ENCODE data around the gene SEL1L.

- no peak for TF ChIP-seq CTCF (IDR thresholded peaks at IDR 0.05)
- TF ChIP-seq POLR2AphosphoS5 (IDR thresholded peaks at IDR 0.05; ENCODE audit: low read depth, low read length), result no peak
- no peak for TF ChIP-seq TCF7L2 (IDR thresholded peaks at IDR 0.05; ENCODE audit: low read depth, low read length)
- no peak for TF ChIP-seq REST (IDR thresholded peaks at IDR 0.05; ENCODE audit: insufficient read depth in 1 of 2, low read depth in 2 of 2, low read length in 1 of 2)
- no peak for TF ChIP-seq SIN3A (IDR thresholded peaks at IDR 0.05; ENCODE audit: borderline replicate concordance, insufficient read depth, low read depth, low read length)
Observed at GRCh38 chr14:81534510-81535074, 939 bp upstream of the SEL1L start.

Data from Panc1 (cell line).